GM12801 (cell line): ENCODE measurements around the gene GALNT16.

Experiments used
- CTCF ChIP-seq: IDR thresholded peaks from one replicate; pipeline ENCODE4 v1.5.1; 2011; ENCODE audit warnings: control low read depth; ENCODE audit not compliant: insufficient read length; ENCODE audit errors: extremely low read depth

Gene GALNT16

GRCh38 chr14:69235708-69236107 lies 24.2 kb upstream of the GALNT16 start:
- TF ChIP-seq CTCF = no peak

- TF ChIP-seq CTCF = no peak
Observed at GRCh38 chr14:69237142-69237541, 22.8 kb upstream of the GALNT16 start.

GRCh38 chr14:69237584-69237983 lies 22.4 kb upstream of the GALNT16 start:
- no peak for TF ChIP-seq CTCF

- TF ChIP-seq CTCF = no peak
Observed at GRCh38 chr14:69238883-69239282, 21.1 kb upstream of the GALNT16 start.

GRCh38 chr14:69240527-69241173 lies 19.3 kb upstream of the GALNT16 start:
- no peak for TF ChIP-seq CTCF

- TF ChIP-seq CTCF = no peak
Observed at GRCh38 chr14:69241577-69241976, 18.4 kb upstream of the GALNT16 start.

- no peak for TF ChIP-seq CTCF
Observed at GRCh38 chr14:69242311-69243224, 17.4 kb upstream of the GALNT16 start.
